Activated B cell treated with CpG ODN at 0.5 μM for 24 hours (primary cell): ENCODE measurements around the gene FHAD1. TPM values are rescaled to one million over a fixed set of nuclear protein-coding genes. Genes with fewer than 3 reads are reported as not detected.

Source experiments
- ATAC-seq: fragments of 200-7000 bp; cut with Tn5 transposase; one replicate; pipeline ENCODE4 v1.10.0; 2021; ENCODE audit warnings: low read depth, mild to moderate bottlenecking, moderate library complexity
- CTCF ChIA-PET: fragments of 350-600 bp; sonication (Branson Sonifier 250); formaldehyde crosslinking; loops from one replicate; lab custom pipeline; 2021; ENCODE audit warnings: antibody characterized with exemption; lab: Charles Lee
- POLR2A ChIA-PET: fragments of 350-600 bp; sonication (Branson Sonifier 250); formaldehyde crosslinking; loops from one replicate; lab custom pipeline; 2021; ENCODE audit warnings: antibody characterized with exemption; lab: Charles Lee
- DNase-seq: peaks from one replicate; pipeline ENCODE4 v3.0.0; 2022
- H3K27ac Mint-ChIP-seq: one replicate; pipeline ENCODE4 v1.8.0; 2020; ENCODE audit warnings: mixed read lengths
- H3K27me3 Mint-ChIP-seq: one replicate; pipeline ENCODE4 v1.8.0; 2021; ENCODE audit warnings: mixed read lengths
- H3K36me3 Mint-ChIP-seq: one replicate; pipeline ENCODE4 v1.8.0; 2021; ENCODE audit warnings: low read depth, mixed read lengths
- H3K4me1 Mint-ChIP-seq: one replicate; pipeline ENCODE4 v1.8.0; 2021; ENCODE audit warnings: mixed read lengths
- H3K4me3 Mint-ChIP-seq: one replicate; pipeline ENCODE4 v1.8.0; 2020; ENCODE audit warnings: mild to moderate bottlenecking, mixed read lengths
- H3K9me3 Mint-ChIP-seq: one replicate; pipeline ENCODE4 v1.8.0; 2020; ENCODE audit warnings: mixed read lengths
- CTCF ChIP-seq: fragments of 200-600 bp; IDR thresholded peaks from one replicate; pipeline ENCODE4 v1.8.0; 2022; ENCODE audit warnings: antibody characterized with exemption, mild to moderate bottlenecking
- intact Hi-C: fragments of 100-400 bp; cut with micrococcal nuclease; formaldehyde crosslinking; loops from one replicate; pipeline ENCODE4 v1.15.1; 2024
- total RNA-seq: library from RNA; stranded (reverse); gene quantifications from 2 replicates; pipeline ENCODE4 v1.2.3, GENCODE V29; 2022

The FHAD1 gene
- total RNA-seq, 1 donor from 2014 or later = not detected

- POLR2A ChIA-PET = no interaction called here
- no peaks in the 10 kb centered on the region for H3K36me3 Mint-ChIP-seq
- DNase-seq = no peak
Measured at GRCh38 chr1:15276691-15277446, 29.8 kb downstream of the FHAD1 start.

GRCh38 chr1:15277447-15277838 is 30.4 kb downstream of the FHAD1 start:
- POLR2A ChIA-PET = no interaction called here
- CTCF ChIA-PET = no interaction called here
- intact Hi-C loops = no loop called here
- Mint-ChIP-seq H3K27me3 (peaks cover 25% of the 10 kb centered on the region), H3K4me1 (no peaks in the 10 kb centered on the region), H3K4me3 (no peak overlapping the region), H3K9me3 (no peaks in the 10 kb centered on the region), H3K27ac (no peak overlapping the region), H3K36me3 (no peaks in the 10 kb centered on the region)
- no peak for ATAC-seq
- DNase-seq = no peak
- no peak for TF ChIP-seq CTCF

More at GRCh38 chr1:15276691-15277446, 29.8 kb downstream of the FHAD1 start:
- intact Hi-C loops = no loop called here
- H3K27me3 Mint-ChIP-seq = peaks cover 27% of the 10 kb centered on the region
- CTCF ChIA-PET = no interaction called here
- no peaks in the 10 kb centered on the region for H3K9me3 Mint-ChIP-seq
- no peak overlapping the region for H3K4me3 Mint-ChIP-seq
- H3K4me1 Mint-ChIP-seq = no peaks in the 10 kb centered on the region
- no peak overlapping the region for H3K27ac Mint-ChIP-seq
- no peak for ATAC-seq
- TF ChIP-seq CTCF = no peak

GRCh38 chr1:15277933-15278332 is 30.9 kb downstream of the FHAD1 start:
- intact Hi-C loops = no loop called here
- Mint-ChIP-seq H3K4me1 (no peaks in the 10 kb centered on the region), H3K4me3 (no peak overlapping the region), H3K27ac (no peak overlapping the region), H3K27me3 (peaks cover 20% of the 10 kb centered on the region), H3K9me3 (no peaks in the 10 kb centered on the region), H3K36me3 (no peaks in the 10 kb centered on the region)
- DNase-seq (no peak), ATAC-seq (no peak)
- ChIA-PET POLR2A (no interaction called here), CTCF (no interaction called here)
- TF ChIP-seq CTCF = no peak

- no peak for TF ChIP-seq CTCF
- CTCF ChIA-PET = no interaction called here
- intact Hi-C loops = no loop called here
Measured at GRCh38 chr1:15279576-15280230, 32.7 kb downstream of the FHAD1 start.

GRCh38 chr1:15280416-15280815 is 33.4 kb downstream of the FHAD1 start:
- Mint-ChIP-seq H3K9me3 (no peaks in the 10 kb centered on the region), H3K27me3 (peaks cover 21% of the 10 kb centered on the region), H3K36me3 (no peaks in the 10 kb centered on the region), H3K4me1 (no peaks in the 10 kb centered on the region), H3K4me3 (no peak overlapping the region), H3K27ac (no peak overlapping the region)
- ChIA-PET CTCF (no interaction called here), POLR2A (no interaction called here)
- no peak for TF ChIP-seq CTCF
- intact Hi-C loops = no loop called here
- ATAC-seq (no peak), DNase-seq (no peak)

More at GRCh38 chr1:15279576-15280230, 32.7 kb downstream of the FHAD1 start:
- DNase-seq = no peak
- Mint-ChIP-seq H3K36me3 (no peaks in the 10 kb centered on the region), H3K27ac (no peak overlapping the region), H3K9me3 (no peaks in the 10 kb centered on the region), H3K27me3 (peaks cover 21% of the 10 kb centered on the region), H3K4me1 (no peaks in the 10 kb centered on the region), H3K4me3 (no peak overlapping the region)
- ATAC-seq = no peak
- POLR2A ChIA-PET = no interaction called here
